HFFc6 (cell line): Measurements from ENCODE around the gene TRPC6. TPM values are rescaled to one million over a fixed set of nuclear protein-coding genes. Genes with fewer than 3 reads are reported as not detected.

Experiments
- DNase-seq: peaks from one replicate; pipeline ENCODE4 v3.0.0-alpha.2; 2018
- H3K27ac Mint-ChIP-seq: 2 replicates; pipeline ENCODE4 v1.8.0; 2020; ENCODE audit warnings: mild to moderate bottlenecking, mixed read lengths
- H3K27me3 Mint-ChIP-seq: 2 replicates; pipeline ENCODE4 v1.8.0; 2021; ENCODE audit warnings: mild to moderate bottlenecking, moderate library complexity, mixed read lengths; ENCODE audit not compliant: insufficient read depth
- H3K36me3 Mint-ChIP-seq: 2 replicates; pipeline ENCODE4 v1.8.0; 2021; ENCODE audit warnings: low read depth, mixed read lengths
- H3K4me1 Mint-ChIP-seq: 2 replicates; pipeline ENCODE4 v1.8.0; 2020; ENCODE audit warnings: low read depth, mixed read lengths
- H3K4me3 Mint-ChIP-seq: 2 replicates; pipeline ENCODE4 v1.8.0; 2020; ENCODE audit warnings: mild to moderate bottlenecking, moderate library complexity, mixed read lengths
- H3K9me3 Mint-ChIP-seq: 2 replicates; pipeline ENCODE4 v1.8.0; 2020; ENCODE audit warnings: mild to moderate bottlenecking, mixed read lengths
- CTCF ChIP-seq: fragments of 200-600 bp; sonication (generic); IDR thresholded peaks from 2 replicates; pipeline ENCODE4 v1.5.0; 2021; ENCODE audit warnings: antibody characterized with exemption, mild to moderate bottlenecking
- total RNA-seq, 6 experiments: library from RNA; stranded (reverse); fragmentation: NEBNext Ultra II Directional; extraction: Animal tissue kit (Norgen Biotek cat#: 25700); gene quantifications; 2 replicates in 1 of 6; 3 replicates in 5 of 6; pipeline ENCODE4 v1.2.3, GENCODE V29; 2021

Gene TRPC6
- total RNA-seq, 6 experiments from 2014 or later: not detected

- H3K9me3 Mint-ChIP-seq: peaks cover 19% of the 10 kb centered on the region
- H3K27me3 Mint-ChIP-seq: no peaks in the 10 kb centered on the region
- peak; percentile 21 for DNase-seq
- H3K27ac Mint-ChIP-seq: peak overlapping the region; percentile 6; the same call in 1 of the 2 replicates
- H3K4me3 Mint-ChIP-seq: no peak overlapping the region
- no peaks in the 10 kb centered on the region for H3K36me3 Mint-ChIP-seq
- no peak for TF ChIP-seq CTCF
- peaks cover 21% of the 10 kb centered on the region; the same call in 1 of the 2 replicates for H3K4me1 Mint-ChIP-seq
Measured at GRCh38 chr11:101446238-101446637, 137.6 kb downstream of the TRPC6 start.

- peak; percentile 12 for DNase-seq
- Mint-ChIP-seq H3K4me3 (no peak overlapping the region), H3K9me3 (peaks cover 19% of the 10 kb centered on the region), H3K4me1 (peaks cover 21% of the 10 kb centered on the region; the same call in 1 of the 2 replicates), H3K27me3 (no peaks in the 10 kb centered on the region), H3K27ac (peak overlapping the region; percentile 49; the same call in 1 of the 2 replicates), H3K36me3 (no peaks in the 10 kb centered on the region; the same call in 1 of the 2 replicates)
- TF ChIP-seq CTCF: no peak
Measured at GRCh38 chr11:101445761-101446160, 138.0 kb downstream of the TRPC6 start.

- Mint-ChIP-seq H3K4me3 (no peak overlapping the region), H3K36me3 (no peaks in the 10 kb centered on the region; the same call in 1 of the 2 replicates), H3K9me3 (peaks cover 21% of the 10 kb centered on the region), H3K27me3 (no peaks in the 10 kb centered on the region), H3K4me1 (peaks cover 21% of the 10 kb centered on the region; the same call in 1 of the 2 replicates), H3K27ac (no peak overlapping the region)
- TF ChIP-seq CTCF: no peak
- no peak for DNase-seq
Measured at GRCh38 chr11:101444851-101445250, 139.0 kb downstream of the TRPC6 start.

GRCh38 chr11:101444164-101444563, 139.6 kb downstream of the TRPC6 start:
- no peak for DNase-seq
- no peaks in the 10 kb centered on the region; the same call in 1 of the 2 replicates for H3K36me3 Mint-ChIP-seq
- TF ChIP-seq CTCF: no peak
- no peaks in the 10 kb centered on the region for H3K27me3 Mint-ChIP-seq
- H3K9me3 Mint-ChIP-seq: peaks cover 22% of the 10 kb centered on the region
- no peak overlapping the region for H3K27ac Mint-ChIP-seq
- no peak overlapping the region for H3K4me3 Mint-ChIP-seq
- H3K4me1 Mint-ChIP-seq: peaks cover 21% of the 10 kb centered on the region; the same call in 1 of the 2 replicates

GRCh38 chr11:101442936-101443521, 140.8 kb downstream of the TRPC6 start:
- TF ChIP-seq CTCF: no peak
- H3K4me3 Mint-ChIP-seq: no peak overlapping the region
- peaks cover 32% of the 10 kb centered on the region for H3K9me3 Mint-ChIP-seq
- H3K4me1 Mint-ChIP-seq: peaks cover 21% of the 10 kb centered on the region; the same call in 1 of the 2 replicates
- H3K27me3 Mint-ChIP-seq: no peaks in the 10 kb centered on the region
- DNase-seq: no peak
- no peak overlapping the region for H3K27ac Mint-ChIP-seq
- no peaks in the 10 kb centered on the region; the same call in 1 of the 2 replicates for H3K36me3 Mint-ChIP-seq
